DND-41 (cell line): ENCODE measurements around the gene NEXN.

Source experiments
- CTCF ChIP-seq: IDR thresholded peaks from 2 replicates; pipeline ENCODE4 v1.5.1; 2012; ENCODE audit warnings: borderline replicate concordance, low read length, moderate library complexity, mild to moderate bottlenecking; ENCODE audit not compliant: poor library complexity, severe bottlenecking; ENCODE audit errors: extremely low read depth
- EZH2 ChIP-seq: IDR thresholded peaks from 3 replicates; pipeline ENCODE4 v1.6.1; 2012; ENCODE audit warnings: borderline replicate concordance, low read depth, mild to moderate bottlenecking, moderate library complexity, low read length, inconsistent platforms; ENCODE audit not compliant: severe bottlenecking

DNA sequence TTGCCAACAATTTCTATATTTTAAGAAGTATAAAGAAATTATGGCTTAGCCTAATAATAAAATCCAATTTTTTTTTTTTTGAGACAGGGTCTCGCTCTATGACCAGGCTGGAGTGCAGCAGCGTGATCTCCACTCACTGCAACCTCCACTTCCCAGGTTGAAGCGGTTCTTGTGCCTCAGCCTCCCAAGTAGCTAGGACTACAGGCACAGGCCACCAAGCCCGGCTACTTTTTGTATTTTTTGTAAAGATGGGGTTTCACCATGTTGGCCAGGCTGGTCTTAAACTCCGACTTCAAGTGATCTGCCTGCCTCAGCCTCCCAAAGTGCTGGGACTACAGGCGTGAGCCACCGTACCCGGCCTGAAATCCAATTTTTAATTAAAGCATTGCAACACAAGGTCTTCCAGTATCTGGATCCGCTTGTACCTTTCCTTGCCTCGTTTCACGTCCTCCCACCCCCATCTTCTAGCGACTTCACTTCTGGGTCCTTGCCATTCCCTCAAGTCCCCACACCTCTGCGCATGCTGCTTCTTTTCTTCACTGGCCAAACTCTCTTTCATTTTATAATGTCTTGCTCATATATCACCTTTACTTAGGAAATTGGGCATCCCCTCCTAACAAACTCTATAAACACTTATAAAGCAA, 88.1 kb downstream of the NEXN start:
- no peak for TF ChIP-seq CTCF
- no peak for TF ChIP-seq EZH2
